K562 (cell line): Measurements from ENCODE around the gene EXD2. TPM values are rescaled to one million over a fixed set of nuclear protein-coding genes. Genes with fewer than 3 reads are reported as not detected.
"Not testable (repeated sequence)": the region's sequence is repeated elsewhere in the genome, so short reads cannot be mapped to it uniquely, and the experiment has no call there.

Experiments used
- ATAC-seq: fragments of 200-7000 bp; cut with Tn5 transposase; 3 replicates; pipeline ENCODE4 v1.9.1; 2020; ENCODE audit warnings: moderate library complexity
- BruUV-seq: library from RNA; stranded (reverse); fragments of 400-500 nt; replicated peaks from 2 replicates; lab custom pipeline; 2021; lab: Mats Ljungman, UMichigan
- CTCF ChIA-PET: fragments of 300-600 bp; formaldehyde crosslinking; extraction: SDS; loops from one replicate; lab custom pipeline; 2021; ENCODE audit warnings: low intra/inter-chr PET ratio; lab: Yijun Ruan, JAX
- POLR2A ChIA-PET: fragments of 300-600, 350-650 bp; sonication (Branson Sonifier 250); formaldehyde crosslinking; extraction: SDS; loops from one replicate; lab custom pipeline; 2021; ENCODE audit warnings: antibody characterized with exemption, inconsistent platforms; lab: Yijun Ruan, JAX
- DNase-seq, 4 experiments: peaks; one replicate each; pipeline versions ENCODE4 v3.0.0 to v3.0.0-alpha.2; 2011 to 2018; ENCODE audit warnings: low spot score in 3 of 4, mixed read lengths in 3 of 4; ENCODE audit errors: extremely low read depth in 1 of 4
- FAIRE-seq: peaks from 2 replicates; lab custom pipeline; 2011; peaks lifted over from hg19 to GRCh38; lab: Jason Lieb, UNC
- H2AFZ ChIP-seq: 2 replicates; pipeline ENCODE4 v1.6.0; 2011; ENCODE audit warnings: low read depth, low read length, control low read depth, inconsistent platforms
- H3K27ac ChIP-seq: fragments of 200-600 bp; 3 replicates; pipeline ENCODE4 v1.8.0; 2011; ENCODE audit warnings: low read depth, mild to moderate bottlenecking, control low read depth, inconsistent platforms, low read length, moderate library complexity, mixed read lengths; ENCODE audit errors: extremely low read depth
- H3K27me3 ChIP-seq, 2 experiments: fragments of 300-600 bp in 1 of 2; 2 replicates in 1 of 2; 3 replicates in 1 of 2; pipeline versions ENCODE4 v1.6.0 to v1.8.0; 2011; ENCODE audit warnings: inconsistent platforms in 2 of 2, low read length in 2 of 2, mild to moderate bottlenecking in 1 of 2, mixed read lengths in 1 of 2, moderate library complexity in 1 of 2; ENCODE audit not compliant: control insufficient read depth in 2 of 2, insufficient read depth in 2 of 2
- H3K36me3 ChIP-seq: fragments of 300-600 bp; 3 replicates; pipeline ENCODE4 v1.8.0; 2011; ENCODE audit warnings: mild to moderate bottlenecking, low read length, inconsistent platforms; ENCODE audit not compliant: control insufficient read depth, insufficient read depth
- H3K4me1 ChIP-seq, 2 experiments: fragments of 200-600 bp in 1 of 2; replicated peaks in 1 of 2; 2 replicates in 1 of 2; 3 replicates in 1 of 2; pipeline versions ENCODE4 v1.5.1 to v1.8.0; 2011; ENCODE audit warnings: inconsistent platforms in 2 of 2, low read length in 2 of 2, mild to moderate bottlenecking in 1 of 2, mixed read lengths in 1 of 2, moderate library complexity in 1 of 2; ENCODE audit not compliant: control insufficient read depth in 2 of 2, insufficient read depth in 2 of 2
- H3K4me2 ChIP-seq: 2 replicates; pipeline ENCODE4 v1.6.1; 2011; ENCODE audit warnings: low read length, control low read depth, inconsistent platforms, mixed read lengths; ENCODE audit not compliant: insufficient read depth
- H3K4me3 ChIP-seq: fragments of 200-600 bp; sonication (generic), shearing (Covaris generic); 2 replicates; pipeline ENCODE4 v1.5.1; 2016; ENCODE audit warnings: control low read depth, inconsistent platforms
- H3K79me2 ChIP-seq: fragments of 200-600 bp; 3 replicates; pipeline ENCODE4 v1.8.0; 2011; ENCODE audit warnings: low read length, inconsistent platforms; ENCODE audit not compliant: control insufficient read depth, insufficient read depth
- H3K9ac ChIP-seq, 2 experiments: 2 replicates each; pipeline versions ENCODE4 v1.6.0 to v1.6.1; 2011; ENCODE audit warnings: low read depth in 2 of 2, low read length in 2 of 2, control low read depth in 1 of 2, inconsistent platforms in 1 of 2, mild to moderate bottlenecking in 1 of 2, mixed read lengths in 1 of 2; ENCODE audit not compliant: insufficient read depth in 1 of 2
- H3K9me1 ChIP-seq: one replicate; pipeline ENCODE4 v1.6.0; 2011; ENCODE audit warnings: inconsistent platforms, mild to moderate bottlenecking, low read length, moderate library complexity; ENCODE audit not compliant: control insufficient read depth, insufficient read depth
- H3K9me3 ChIP-seq: replicated peaks from 2 replicates; pipeline ENCODE4 v1.5.1; 2011; ENCODE audit warnings: low read depth, low read length, inconsistent platforms; ENCODE audit not compliant: control insufficient read depth, insufficient read depth
- H4K20me1 ChIP-seq: replicated peaks from 2 replicates; pipeline ENCODE4 v1.6.1; 2011; ENCODE audit warnings: low read length, inconsistent platforms, mixed read lengths; ENCODE audit not compliant: control insufficient read depth, insufficient read depth
- ID3 ChIP-seq, 2 experiments: fragments of 250-450 bp in 1 of 2; fragments of 450-650 bp in 1 of 2; sonication (Bioruptor Pico) in 1 of 2; IDR thresholded peaks; 2 replicates each; pipeline versions ENCODE4 v1.6.1 to v1.8.0; 2016 to 2021; ENCODE audit warnings: mild to moderate bottlenecking in 2 of 2, moderate library complexity in 2 of 2, missing compliant biosample characterization in 1 of 2, missing genetic modification characterization in 1 of 2
- KLF13 ChIP-seq: fragments of 450-650 bp; IDR thresholded peaks from 2 replicates; pipeline ENCODE4 v1.6.1; 2016; ENCODE audit warnings: missing genetic modification characterization, low read depth, mild to moderate bottlenecking, missing compliant biosample characterization, moderate library complexity, borderline replicate concordance
- MCM7 ChIP-seq, 2 experiments: fragments of 450-650 bp; IDR thresholded peaks; 2 replicates each; pipeline ENCODE4 v1.6.1; 2016 to 2018
- ZBTB49 ChIP-seq: sonication (generic); formaldehyde crosslinking; IDR thresholded peaks from 2 replicates; pipeline ENCODE4 v1.8.0; 2022; ENCODE audit warnings: missing genetic modification reagents, mild to moderate bottlenecking, borderline replicate concordance
- WGBS: fragments of 100-300 bp; shearing (Covaris generic); methylation state at CpG from one replicate; pipeline ENCODE4 v1.1.6; 2016; ENCODE audit warnings: low coverage, mixed read lengths; ENCODE audit not compliant: insufficient coverage; ENCODE audit errors: missing lambda C conversion rate; 5-methylcytosine and 5-hydroxymethylcytosine counted together
- in situ Hi-C: fragments of 300-500 bp; cut with MboI; formaldehyde crosslinking; loops from 4 replicates; pipeline ENCODE4 v1.15.0; 2018; ENCODE audit warnings: inconsistent platforms, mixed read lengths
- intact Hi-C: fragments of 100-400 bp; cut with micrococcal nuclease; formaldehyde crosslinking; loops from 2 replicates; pipeline ENCODE4 v1.14.2; 2022
- polyA plus RNA-seq, 8 experiments: library from polyadenylated mRNA; depleted of rRNA in 4 of 8; stranded (reverse) in 5 of 8; unstranded in 3 of 8; fragments of >200 nt; fragmentation: Nextera tagmentation in 2 of 8; fragmentation: Illumina TruSeq in 1 of 8; extraction: Ambion mirVana in 2 of 8; extraction: Trizol in 1 of 8; gene quantifications; 2 replicates each; pipeline versions ENCODE4 v1.2.1 to v1.2.3, GENCODE V29; 2011 to 2014; ENCODE audit warnings: inconsistent platforms in 1 of 8, missing spikeins in 1 of 8
- total RNA-seq, 7 experiments: library from RNA; depleted of rRNA in 6 of 7; stranded (reverse); fragments of >200 nt in 6 of 7; fragmentation: Illumina TruSeq in 2 of 7; extraction: Trizol in 2 of 7; gene quantifications; 2 replicates each; pipeline versions ENCODE4 v1.2.1 to v1.2.3, GENCODE V29; 2011 to 2021; ENCODE audit warnings: low replicate concordance in 1 of 7
- TF ChIP-seq, protein P1 (sequence below): sonication (generic); formaldehyde crosslinking; IDR thresholded peaks from 2 replicates; pipeline ENCODE4 v1.4.0; 2020; ENCODE audit warnings: mild to moderate bottlenecking, missing genetic modification reagents
- TF ChIP-seq, protein P2 (sequence below): fragments of 250-450 bp; sonication (Bioruptor Pico); IDR thresholded peaks from 2 replicates; pipeline ENCODE4 v1.4.0; 2020; ENCODE audit warnings: mild to moderate bottlenecking, moderate library complexity

EXD2 gene
- total and polyA plus RNA-seq, 9 of the 15 experiments (the other 6 are each of a cell fraction or from before 2014, with no cell fraction given), result 1.6 to 7.5 (median 3.7) TPM

DNA sequence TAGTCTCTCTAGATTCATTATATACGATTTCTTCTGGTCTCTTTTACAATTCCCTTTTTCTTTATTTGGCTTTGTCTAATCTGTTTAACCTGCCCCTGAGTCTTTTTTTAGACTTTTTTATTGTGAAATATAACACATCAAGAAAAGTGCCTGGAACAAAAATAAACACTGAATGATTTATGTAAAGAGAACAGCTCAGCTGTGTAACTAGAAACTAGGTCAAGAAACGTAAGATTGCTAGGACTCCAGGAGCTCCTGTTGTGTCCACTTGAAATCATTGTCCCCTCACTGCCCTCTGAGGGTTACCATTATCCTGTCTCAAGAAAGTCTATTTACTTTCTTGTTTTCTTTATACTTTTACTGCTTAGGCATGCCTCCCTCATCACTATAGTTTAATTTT, 23.1 kb downstream of the EXD2 start (continued):
- TF ChIP-seq, protein P1, sequence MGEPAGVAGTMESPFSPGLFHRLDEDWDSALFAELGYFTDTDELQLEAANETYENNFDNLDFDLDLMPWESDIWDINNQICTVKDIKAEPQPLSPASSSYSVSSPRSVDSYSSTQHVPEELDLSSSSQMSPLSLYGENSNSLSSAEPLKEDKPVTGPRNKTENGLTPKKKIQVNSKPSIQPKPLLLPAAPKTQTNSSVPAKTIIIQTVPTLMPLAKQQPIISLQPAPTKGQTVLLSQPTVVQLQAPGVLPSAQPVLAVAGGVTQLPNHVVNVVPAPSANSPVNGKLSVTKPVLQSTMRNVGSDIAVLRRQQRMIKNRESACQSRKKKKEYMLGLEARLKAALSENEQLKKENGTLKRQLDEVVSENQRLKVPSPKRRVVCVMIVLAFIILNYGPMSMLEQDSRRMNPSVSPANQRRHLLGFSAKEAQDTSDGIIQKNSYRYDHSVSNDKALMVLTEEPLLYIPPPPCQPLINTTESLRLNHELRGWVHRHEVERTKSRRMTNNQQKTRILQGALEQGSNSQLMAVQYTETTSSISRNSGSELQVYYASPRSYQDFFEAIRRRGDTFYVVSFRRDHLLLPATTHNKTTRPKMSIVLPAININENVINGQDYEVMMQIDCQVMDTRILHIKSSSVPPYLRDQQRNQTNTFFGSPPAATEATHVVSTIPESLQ (CRISPR knock-in tag), result no peak
- TF ChIP-seq, all 486 proteins: peak for 0

DNA sequence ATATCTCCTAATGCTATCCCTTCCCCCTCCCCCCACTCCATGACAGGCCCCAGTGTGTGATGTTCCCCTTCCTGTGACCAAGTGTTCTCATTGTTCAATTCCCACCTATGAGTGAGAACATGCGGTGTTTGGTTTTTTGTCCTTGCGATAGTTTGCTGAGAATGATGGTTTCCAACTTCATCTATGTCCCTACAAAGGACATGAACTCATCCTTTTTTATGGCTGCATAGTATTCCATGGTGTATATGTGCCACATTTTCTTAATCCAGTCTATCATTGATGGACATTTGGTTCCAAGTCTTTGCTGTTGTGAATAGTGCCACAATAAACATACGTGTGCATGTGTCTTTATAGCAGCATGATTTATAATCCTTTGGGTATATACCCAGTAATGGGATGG, 26.4 kb downstream of the EXD2 start:
- H3K4me2 ChIP-seq, BruUV-seq, in situ Hi-C loops, H3K9ac ChIP-seq, H2AFZ ChIP-seq, CTCF ChIA-PET, H3K27ac ChIP-seq, H3K4me1 ChIP-seq, H3K9me1 ChIP-seq, H3K4me3 ChIP-seq, H4K20me1 ChIP-seq, POLR2A ChIA-PET, FAIRE-seq, H3K36me3 ChIP-seq, DNase-seq, H3K9me3 ChIP-seq, ATAC-seq, H3K79me2 ChIP-seq, intact Hi-C loops, H3K27me3 ChIP-seq: not testable (repeated sequence)
- 40% methylated on average over 1 of the region's 3 CpGs for WGBS

DNA sequence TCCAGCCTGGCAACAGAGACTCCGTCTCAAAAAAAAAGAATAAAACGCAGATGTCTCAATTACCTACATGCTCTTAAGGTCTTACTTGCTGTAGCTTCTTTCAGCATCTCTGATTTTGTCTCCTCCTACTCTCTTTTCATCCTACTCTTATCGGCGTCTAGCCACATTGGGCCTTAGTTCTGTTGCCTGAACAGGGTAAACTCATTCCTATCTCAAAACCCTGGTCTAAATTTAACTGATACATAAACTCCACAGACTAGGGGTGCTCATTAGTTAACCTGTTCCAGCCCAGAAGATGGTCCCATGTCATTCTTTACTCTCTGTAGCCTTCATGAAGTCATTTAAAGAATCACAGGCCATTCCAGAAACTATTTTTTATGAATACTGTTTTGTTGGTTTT, 33.6 kb downstream of the EXD2 start:
- H3K9me3 ChIP-seq, result no peaks in the 10 kb centered on the region
- in situ Hi-C loops, result no loop called here
- no peaks in the 10 kb centered on the region for H3K27me3 ChIP-seq
- H4K20me1 ChIP-seq, result no peaks in the 10 kb centered on the region
- DNase-seq, result no peak
- ChIA-PET CTCF (no interaction called here), POLR2A (interaction anchor here (0.7 kb wide), 1 partner anchor 34 kb away, joined by 4 read pairs; the partner anchor contains the start of gene EXD2)
- no peak overlapping the region for H3K4me2 ChIP-seq
- no TSS peak for BruUV-seq
- 35% methylated on average over 4 of the region's 4 CpGs for WGBS
- no peak overlapping the region for H3K9ac ChIP-seq
- H3K79me2 ChIP-seq, result no peaks in the 10 kb centered on the region
- FAIRE-seq, result no peak
- ATAC-seq, result no peak
- no peaks in the 10 kb centered on the region for H3K36me3 ChIP-seq
- H3K4me3 ChIP-seq, result no peak overlapping the region
- no peak overlapping the region for H3K27ac ChIP-seq
- H3K9me1 ChIP-seq, result no peaks in the 10 kb centered on the region
- intact Hi-C loops, result no loop called here
- no peak overlapping the region for H2AFZ ChIP-seq
- H3K4me1 ChIP-seq, result no peaks in the 10 kb centered on the region
- TF ChIP-seq MCM7 (IDR thresholded peaks at IDR 0.05) (no peak), ID3 (CRISPR knock-in tag; IDR thresholded peaks at IDR 0.05) (no peak), ID3 (tag; IDR thresholded peaks at IDR 0.05) (no peak), KLF13 (no peak), ZBTB49 (CRISPR knock-in tag) (no peak)
- TF ChIP-seq, protein P2, sequence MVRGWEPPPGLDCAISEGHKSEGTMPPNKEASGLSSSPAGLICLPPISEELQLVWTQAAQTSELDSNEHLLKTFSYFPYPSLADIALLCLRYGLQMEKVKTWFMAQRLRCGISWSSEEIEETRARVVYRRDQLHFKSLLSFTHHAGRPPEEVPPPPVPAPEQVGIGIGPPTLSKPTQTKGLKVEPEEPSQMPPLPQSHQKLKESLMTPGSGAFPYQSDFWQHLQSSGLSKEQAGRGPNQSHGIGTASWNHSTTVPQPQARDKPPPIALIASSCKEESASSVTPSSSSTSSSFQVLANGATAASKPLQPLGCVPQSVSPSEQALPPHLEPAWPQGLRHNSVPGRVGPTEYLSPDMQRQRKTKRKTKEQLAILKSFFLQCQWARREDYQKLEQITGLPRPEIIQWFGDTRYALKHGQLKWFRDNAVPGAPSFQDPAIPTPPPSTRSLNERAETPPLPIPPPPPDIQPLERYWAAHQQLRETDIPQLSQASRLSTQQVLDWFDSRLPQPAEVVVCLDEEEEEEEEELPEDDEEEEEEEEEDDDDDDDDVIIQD (CRISPR knock-in tag), result no peak
